VCaP (cell line): Measurements from ENCODE around the gene TEDC2.

Experiments used
- H3K27ac ChIP-seq: fragments of 450-650 bp; 2 replicates; pipeline ENCODE4 v1.5.1; 2017
- CTCF ChIP-seq: fragments of 450-650 bp; conservative IDR thresholded peaks from 2 replicates; pipeline ENCODE4 v1.5.1; 2017; ENCODE audit warnings: mild to moderate bottlenecking, moderate library complexity

Gene TEDC2

GRCh38 chr16:2508722-2509400 is 49.0 kb downstream of the TEDC2 start:
- H3K27ac ChIP-seq, result no peak overlapping the region
- no peak for TF ChIP-seq CTCF

- no peak overlapping the region for H3K27ac ChIP-seq
- no peak for TF ChIP-seq CTCF
Observed at GRCh38 chr16:2511128-2511800, 51.4 kb downstream of the TEDC2 start.

- H3K27ac ChIP-seq, result no peak overlapping the region
- no peak for TF ChIP-seq CTCF
Observed at GRCh38 chr16:2511996-2512734, 52.3 kb downstream of the TEDC2 start.

GRCh38 chr16:2512735-2513404 is 53.0 kb downstream of the TEDC2 start:
- H3K27ac ChIP-seq, result peak overlapping the region; percentile 85
- no peak for TF ChIP-seq CTCF

GRCh38 chr16:2513405-2514332 is 53.8 kb downstream of the TEDC2 start, which contains the start of gene ATP6V0C:
Gene ATP6V0C (plus strand): TSS chr16:2513952. CDS start chr16:2514104, 152 bp downstream.
- no peak for TF ChIP-seq CTCF
- H3K27ac ChIP-seq, result peak within 1 kb of the TSS; percentile 85
